Mucosa of stomach (tissue), 1 donor: Measurements from ENCODE around the gene MAPKAPK5.

Experiments
- H3K27me3 ChIP-seq: one replicate; pipeline ENCODE4 v1.7.0; 2013; ENCODE audit warnings: mild to moderate bottlenecking, low read length; ENCODE audit not compliant: control insufficient read depth, insufficient read depth
- H3K36me3 ChIP-seq: one replicate; pipeline ENCODE4 v1.7.0; 2013; ENCODE audit warnings: low read length; ENCODE audit not compliant: control insufficient read depth, insufficient read depth
- H3K4me1 ChIP-seq: one replicate; pipeline ENCODE4 v1.7.0; 2013; ENCODE audit warnings: mild to moderate bottlenecking, low read length; ENCODE audit not compliant: control insufficient read depth, insufficient read depth
- H3K4me3 ChIP-seq: one replicate; pipeline ENCODE4 v1.7.0; 2013; ENCODE audit warnings: low read length
- H3K9ac ChIP-seq: one replicate; pipeline ENCODE4 v1.7.0; 2013; ENCODE audit warnings: mild to moderate bottlenecking, low read length, moderate library complexity
- H3K9me3 ChIP-seq: one replicate; pipeline ENCODE4 v1.7.0; 2013; ENCODE audit warnings: mild to moderate bottlenecking, low read length, moderate library complexity; ENCODE audit not compliant: control insufficient read depth
- donor health status: Pancreatic carcinoma.

MAPKAPK5 gene

DNA sequence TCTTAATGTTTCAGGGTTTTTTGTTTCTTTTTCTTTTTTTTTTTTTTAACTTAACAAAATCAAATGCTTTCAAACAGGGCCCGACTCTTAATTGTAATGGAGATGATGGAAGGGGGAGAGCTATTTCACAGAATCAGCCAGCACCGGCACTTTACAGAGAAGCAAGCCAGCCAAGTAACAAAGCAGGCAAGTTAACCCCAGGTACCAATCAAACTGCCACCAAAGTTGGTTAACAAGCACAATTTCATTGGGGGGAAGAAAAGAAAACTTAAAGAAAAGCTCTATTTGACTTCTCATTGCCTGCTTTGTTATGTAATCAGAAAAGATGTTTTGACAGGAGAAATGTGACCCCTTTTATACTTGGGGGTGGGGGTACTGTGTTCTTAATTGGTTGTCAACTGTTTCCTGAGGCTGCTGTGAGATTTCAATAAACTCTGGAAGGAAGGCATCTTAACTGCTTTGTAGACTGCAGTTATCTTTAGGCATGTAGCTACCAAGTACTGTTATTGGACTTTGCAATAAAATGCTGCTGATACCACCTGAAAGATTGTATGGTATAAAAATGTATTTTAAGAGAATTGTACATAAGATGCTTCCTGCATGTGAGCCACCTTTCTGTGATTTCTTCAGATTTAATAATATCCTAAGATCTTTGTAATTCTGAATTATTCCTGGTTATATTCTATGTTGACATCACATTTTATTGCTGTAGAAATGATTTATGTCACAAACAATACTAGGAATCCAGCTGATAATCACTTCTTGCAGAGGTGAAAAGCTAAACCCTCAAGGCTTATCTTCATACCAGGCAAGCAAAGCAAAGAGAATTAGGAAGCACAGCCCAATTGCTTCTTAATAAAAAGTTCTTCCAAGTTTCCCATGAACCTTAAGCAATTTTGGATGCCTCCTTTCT, 26.9 kb downstream of the MAPKAPK5 start:
- Histone ChIP-seq H3K4me3 (no peak overlapping the region), H3K4me1 (no peaks in the 10 kb centered on the region), H3K36me3 (peaks cover 3% of the 10 kb centered on the region), H3K9me3 (no peaks in the 10 kb centered on the region), H3K27me3 (no peaks in the 10 kb centered on the region), H3K9ac (no peak overlapping the region)

DNA sequence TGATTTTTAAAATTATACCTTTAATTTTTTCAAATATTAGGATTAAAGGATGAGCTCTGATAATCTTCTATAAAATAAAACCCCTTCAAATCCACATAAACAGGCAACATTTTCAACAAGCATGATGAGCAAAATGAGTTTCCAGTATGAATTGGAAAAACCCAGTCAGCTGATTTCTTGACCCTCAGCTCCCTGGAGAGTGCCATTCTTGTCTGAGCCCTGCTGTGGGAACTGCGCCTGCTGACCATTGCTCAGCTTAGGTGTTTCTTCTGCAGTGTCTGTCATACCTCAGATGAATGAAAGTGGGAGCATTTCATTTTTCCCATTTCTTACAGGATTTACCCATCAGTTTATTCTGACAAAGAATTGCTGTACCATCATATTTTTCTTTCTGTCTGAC, 27.6 kb downstream of the MAPKAPK5 start:
- H3K4me1 ChIP-seq, result no peaks in the 10 kb centered on the region
- H3K27me3 ChIP-seq, result no peaks in the 10 kb centered on the region
- H3K9me3 ChIP-seq, result no peaks in the 10 kb centered on the region
- peaks cover 3% of the 10 kb centered on the region for H3K36me3 ChIP-seq
- H3K4me3 ChIP-seq, result no peak overlapping the region
- H3K9ac ChIP-seq, result no peak overlapping the region

DNA sequence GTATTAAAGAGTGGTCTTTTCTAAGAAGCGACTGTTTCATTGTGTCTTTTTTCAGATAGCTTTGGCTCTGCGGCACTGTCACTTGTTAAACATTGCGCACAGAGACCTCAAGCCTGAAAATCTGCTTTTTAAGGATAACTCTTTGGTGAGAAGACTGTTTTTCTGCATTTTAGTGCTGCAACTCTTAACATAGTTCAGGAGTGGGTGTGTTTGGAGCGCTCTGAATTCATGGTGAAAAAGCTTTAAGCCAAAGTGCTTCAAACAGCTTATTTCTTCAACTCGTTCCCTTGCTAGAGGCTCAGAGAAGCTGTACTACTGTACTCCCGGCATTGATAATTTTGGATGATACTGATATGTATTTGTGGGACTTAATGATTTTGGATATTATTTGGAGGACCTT, 28.2 kb downstream of the MAPKAPK5 start:
- Histone ChIP-seq H3K9ac (no peak overlapping the region), H3K9me3 (no peaks in the 10 kb centered on the region), H3K27me3 (no peaks in the 10 kb centered on the region), H3K36me3 (peaks cover 3% of the 10 kb centered on the region), H3K4me1 (no peaks in the 10 kb centered on the region), H3K4me3 (no peak overlapping the region)

DNA sequence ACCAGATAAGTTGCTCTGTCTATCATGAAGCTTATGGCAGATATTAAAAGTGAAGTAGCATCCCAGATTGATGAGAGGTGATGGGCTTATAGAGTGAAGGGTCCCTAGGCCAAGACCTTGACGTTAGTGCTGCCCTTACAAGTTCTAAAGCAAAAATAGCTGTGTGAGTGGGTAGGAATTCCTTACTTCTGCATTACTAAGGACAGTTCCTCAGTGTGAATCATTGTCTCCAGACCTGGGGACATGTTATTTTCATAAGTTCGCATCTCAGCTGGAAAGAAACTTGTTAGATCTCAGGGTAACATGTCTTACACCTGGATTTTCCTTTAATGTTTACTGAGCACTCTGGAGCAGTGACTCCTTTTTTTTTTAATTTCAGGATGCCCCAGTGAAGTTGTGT, 28.7 kb downstream of the MAPKAPK5 start:
- peaks cover 3% of the 10 kb centered on the region for H3K36me3 ChIP-seq

DNA sequence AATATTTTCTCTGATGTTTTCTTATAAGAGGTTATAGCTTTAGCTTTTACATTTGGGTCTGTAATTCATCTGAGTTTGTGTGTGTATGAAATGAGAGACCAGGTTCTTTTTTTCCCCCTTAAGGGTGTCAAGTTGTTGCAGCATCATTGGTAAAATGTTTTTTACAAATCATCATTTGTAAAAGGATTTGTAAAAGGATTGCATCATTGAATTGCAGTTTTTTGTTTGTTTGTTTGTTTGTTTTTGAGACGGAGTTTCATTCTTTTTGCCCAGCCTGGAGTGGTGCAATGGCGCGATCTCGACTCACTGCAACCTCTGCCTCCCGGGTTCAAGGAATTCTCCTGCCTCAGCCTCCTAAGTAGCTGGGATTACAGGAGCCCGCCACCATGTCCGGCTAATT, 31.1 kb downstream of the MAPKAPK5 start:
- Histone ChIP-seq H3K9ac (no peak overlapping the region), H3K4me3 (no peak overlapping the region), H3K36me3 (peaks cover 3% of the 10 kb centered on the region), H3K4me1 (no peaks in the 10 kb centered on the region), H3K9me3 (no peaks in the 10 kb centered on the region), H3K27me3 (no peaks in the 10 kb centered on the region)

More for the DNA sequence above, 28.7 kb downstream of the MAPKAPK5 start:
- Histone ChIP-seq H3K27me3 (no peaks in the 10 kb centered on the region), H3K4me3 (no peak overlapping the region), H3K9ac (no peak overlapping the region), H3K4me1 (no peaks in the 10 kb centered on the region), H3K9me3 (no peaks in the 10 kb centered on the region)

DNA sequence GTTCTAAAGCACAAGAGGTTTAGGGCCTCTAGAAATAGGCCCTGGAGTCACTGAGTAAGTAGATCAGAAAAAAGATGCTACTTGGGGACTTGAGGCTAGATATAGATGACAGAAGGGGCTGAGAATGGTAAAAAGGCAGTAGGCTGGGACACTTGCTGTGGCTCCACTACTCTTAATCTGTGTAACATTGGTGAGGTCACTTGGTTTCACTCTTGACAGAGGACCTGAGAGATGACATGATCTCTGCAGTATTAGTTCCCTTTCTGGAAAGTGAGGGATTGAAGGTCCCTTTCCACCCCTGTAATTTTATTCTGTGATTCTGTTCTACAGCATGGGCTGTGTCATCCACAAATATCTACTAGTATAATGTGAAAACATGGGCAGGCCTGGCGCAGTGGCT, 39.7 kb downstream of the MAPKAPK5 start:
- no peak overlapping the region for H3K9ac ChIP-seq
- H3K4me3 ChIP-seq, result no peak overlapping the region
- no peaks in the 10 kb centered on the region for H3K4me1 ChIP-seq
- H3K36me3 ChIP-seq, result no peaks in the 10 kb centered on the region
- no peaks in the 10 kb centered on the region for H3K27me3 ChIP-seq
- no peaks in the 10 kb centered on the region for H3K9me3 ChIP-seq

DNA sequence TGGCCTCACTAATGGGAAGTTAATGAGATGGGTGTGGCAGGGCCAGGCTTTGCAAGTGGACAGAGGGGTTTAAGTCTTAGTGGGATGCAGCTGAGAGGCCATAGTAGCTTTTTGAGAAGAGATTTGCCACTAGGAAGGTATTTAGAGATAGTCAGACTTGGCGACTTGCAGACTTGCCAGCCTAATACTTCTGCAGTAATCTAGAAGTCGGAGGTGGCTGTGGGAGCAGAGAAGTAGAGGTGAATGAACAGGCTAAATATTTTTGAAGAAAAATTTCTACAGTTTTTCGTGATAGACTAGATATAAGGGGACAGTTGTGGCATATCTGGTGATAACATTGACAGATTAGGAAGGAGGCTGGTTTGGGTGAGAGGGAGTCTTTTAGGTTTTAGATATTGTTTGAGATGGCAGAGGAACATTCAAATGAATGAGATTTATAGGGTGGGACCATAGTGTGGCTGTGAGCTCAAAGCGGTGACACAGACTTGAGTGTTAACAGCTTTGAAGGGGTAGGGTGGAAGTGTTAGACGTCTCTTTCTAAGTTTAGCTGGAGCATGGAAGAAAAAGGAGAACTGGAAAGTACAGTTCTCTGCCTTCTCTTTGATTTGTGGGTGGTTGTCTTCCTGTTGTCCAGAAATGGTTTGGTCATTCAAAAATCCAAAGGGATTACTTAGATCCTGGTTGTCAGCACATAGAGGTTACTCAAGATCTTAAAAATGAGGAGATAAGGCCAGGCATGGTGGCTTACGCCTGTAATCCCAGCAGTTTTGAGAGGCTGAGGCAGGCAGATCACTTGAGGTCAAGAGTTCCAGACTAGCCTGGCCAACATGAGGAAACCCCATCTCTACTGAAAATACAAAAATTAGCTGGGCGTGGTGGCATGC, 44.9 kb downstream of the MAPKAPK5 start:
- no peak overlapping the region for H3K4me3 ChIP-seq
- no peaks in the 10 kb centered on the region for H3K27me3 ChIP-seq
- no peaks in the 10 kb centered on the region for H3K4me1 ChIP-seq
- peaks cover 4% of the 10 kb centered on the region for H3K36me3 ChIP-seq
- H3K9me3 ChIP-seq, result no peaks in the 10 kb centered on the region
- no peak overlapping the region for H3K9ac ChIP-seq

DNA sequence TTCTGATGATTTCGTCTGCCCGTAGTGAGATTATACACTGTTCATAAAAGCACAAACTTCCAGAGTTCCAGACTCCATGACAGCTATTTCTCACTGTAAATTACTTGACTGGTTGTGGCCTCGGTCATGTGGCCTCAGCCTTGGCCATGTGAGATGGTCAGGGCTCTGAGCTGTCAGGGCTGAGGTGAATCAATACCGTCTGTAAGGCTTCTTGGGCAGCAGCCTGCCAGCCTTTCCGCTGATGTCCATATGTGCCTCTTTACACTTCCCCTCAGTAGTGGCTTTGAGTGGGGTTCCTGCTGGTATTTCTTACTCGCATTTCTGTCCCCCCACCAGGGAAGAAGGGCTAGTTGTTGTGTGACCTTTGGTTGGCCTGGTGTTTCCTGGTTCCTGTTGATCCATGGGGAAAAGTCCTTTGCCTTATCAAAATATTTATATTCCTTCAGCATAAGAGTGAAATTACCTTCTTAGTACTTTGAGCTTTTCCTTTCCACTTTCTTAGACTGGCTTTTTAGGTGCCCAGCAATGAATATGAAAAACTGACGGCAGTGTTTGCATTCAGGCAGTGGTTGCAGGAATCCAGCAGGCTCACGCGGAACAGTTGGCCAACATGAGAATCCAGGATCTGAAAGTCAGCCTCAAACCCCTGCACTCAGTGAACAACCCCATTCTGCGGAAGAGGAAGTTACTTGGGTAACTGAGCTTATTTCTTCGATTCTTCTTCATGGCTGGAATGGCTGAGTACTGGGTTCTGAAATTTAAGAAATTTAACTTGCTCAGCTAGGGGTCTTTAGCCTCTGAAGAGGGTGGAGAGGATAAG, 46.1 kb downstream of the MAPKAPK5 start:
- H3K36me3 ChIP-seq, result peaks cover 4% of the 10 kb centered on the region
- no peak overlapping the region for H3K9ac ChIP-seq
- H3K4me3 ChIP-seq, result no peak overlapping the region
- no peaks in the 10 kb centered on the region for H3K4me1 ChIP-seq
- no peaks in the 10 kb centered on the region for H3K9me3 ChIP-seq
- no peaks in the 10 kb centered on the region for H3K27me3 ChIP-seq

DNA sequence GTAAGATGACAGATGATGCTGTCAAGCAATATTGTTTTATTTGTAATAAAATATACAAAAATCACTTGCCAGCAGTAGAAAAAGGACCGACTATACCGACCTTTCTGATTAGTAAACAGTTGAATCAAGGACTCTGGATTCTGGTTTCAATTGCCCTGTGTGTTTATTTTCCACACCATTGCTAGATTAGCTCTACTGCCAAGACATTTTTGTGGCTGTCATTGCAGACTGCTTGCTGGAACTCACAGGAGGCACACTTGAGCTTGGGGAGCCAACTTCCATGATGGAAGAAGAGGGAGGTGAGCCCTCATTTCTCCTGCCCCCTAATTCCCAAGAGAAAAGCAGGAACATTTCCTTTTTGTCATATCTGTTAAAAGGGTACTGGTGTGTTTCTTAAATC, 51.3 kb downstream of the MAPKAPK5 start:
- Histone ChIP-seq H3K36me3 (peaks cover 4% of the 10 kb centered on the region), H3K27me3 (no peaks in the 10 kb centered on the region), H3K4me3 (no peak overlapping the region), H3K4me1 (no peaks in the 10 kb centered on the region), H3K9ac (no peak overlapping the region), H3K9me3 (no peaks in the 10 kb centered on the region)

DNA sequence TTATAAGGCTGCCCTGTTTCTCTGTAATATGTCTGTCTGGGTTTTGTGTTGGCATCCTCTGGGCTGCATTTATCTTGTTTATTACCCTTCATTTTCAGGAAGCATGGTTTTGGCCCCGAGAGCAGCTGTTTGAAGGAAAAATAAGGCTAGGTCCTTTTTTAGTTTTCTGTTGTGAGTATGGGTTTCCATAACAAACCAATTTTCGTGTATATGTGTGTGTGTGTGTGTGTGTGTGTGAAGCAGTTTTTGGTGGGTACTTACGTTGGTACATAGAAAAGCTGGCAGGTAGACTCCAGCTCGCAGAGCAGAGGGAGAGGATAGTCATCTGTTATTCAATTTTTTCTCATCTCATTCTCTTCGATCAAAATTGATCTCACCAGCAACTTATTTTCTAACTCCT, 52.5 kb downstream of the MAPKAPK5 start:
- Histone ChIP-seq H3K36me3 (no peaks in the 10 kb centered on the region), H3K4me3 (no peak overlapping the region), H3K9me3 (no peaks in the 10 kb centered on the region), H3K4me1 (no peaks in the 10 kb centered on the region), H3K9ac (no peak overlapping the region), H3K27me3 (no peaks in the 10 kb centered on the region)

DNA sequence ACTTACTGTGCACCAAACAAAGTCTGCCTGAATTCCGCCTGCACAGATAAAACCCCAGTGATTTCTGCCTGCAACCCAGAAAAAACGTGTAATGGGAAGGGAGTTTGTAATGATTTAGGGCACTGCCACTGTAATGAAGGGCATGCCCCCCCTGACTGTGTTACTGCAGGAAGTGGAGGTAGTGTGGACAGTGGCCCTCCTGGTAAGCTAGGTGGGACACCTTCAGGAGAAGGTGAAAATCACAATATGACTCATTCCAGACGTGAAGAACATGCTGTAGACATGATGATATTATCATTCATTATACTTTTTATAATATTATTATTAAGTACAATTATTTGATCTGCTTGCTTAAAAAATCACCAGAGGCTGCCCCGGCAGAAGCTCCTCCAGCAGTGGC, 59.2 kb downstream of the MAPKAPK5 start:
- Histone ChIP-seq H3K4me3 (no peak overlapping the region), H3K9ac (no peak overlapping the region), H3K9me3 (no peaks in the 10 kb centered on the region), H3K4me1 (no peaks in the 10 kb centered on the region), H3K36me3 (no peaks in the 10 kb centered on the region), H3K27me3 (no peaks in the 10 kb centered on the region)
